NCI-H1105 treated with DMSO at 0.1 percent for 48 hours (cell line): ENCODE measurements around the gene NCAPG2.

Experiments
- DNase-seq: peaks from one replicate; lab custom pipeline; 2025; lab: John Stamatoyannopoulos, UW

NCAPG2 gene

GRCh38 chr7:158733220-158733519 is 28.6 kb upstream of the NCAPG2 start:
- no peak for DNase-seq

- no peak for DNase-seq
These were observed 28.1 kb upstream of the NCAPG2 start for GRCh38 chr7:158732494-158733219.

- no peak for DNase-seq
These were observed 27.2 kb upstream of the NCAPG2 start for GRCh38 chr7:158731761-158732160.

GRCh38 chr7:158730383-158731346 is 26.1 kb upstream of the NCAPG2 start:
- no peak for DNase-seq

GRCh38 chr7:158729646-158730382 is 25.2 kb upstream of the NCAPG2 start:
- DNase-seq = no peak

- DNase-seq = no peak
These were observed 24.5 kb upstream of the NCAPG2 start for GRCh38 chr7:158728911-158729645.

GRCh38 chr7:158727690-158728089 is 23.1 kb upstream of the NCAPG2 start:
- DNase-seq = no peak

GRCh38 chr7:158726277-158726807 is 21.7 kb upstream of the NCAPG2 start:
- DNase-seq = no peak

- DNase-seq = no peak
These were observed 20.8 kb upstream of the NCAPG2 start for GRCh38 chr7:158725506-158725800.

GRCh38 chr7:158724658-158725505 is 20.3 kb upstream of the NCAPG2 start:
- DNase-seq = no peak

GRCh38 chr7:158723714-158724385 is 19.2 kb upstream of the NCAPG2 start:
- DNase-seq = no peak

- DNase-seq = no peak
These were observed 18.7 kb upstream of the NCAPG2 start for GRCh38 chr7:158723266-158723665.

- DNase-seq = no peak
These were observed 18.1 kb upstream of the NCAPG2 start for GRCh38 chr7:158722574-158723237.

GRCh38 chr7:158720112-158720511 is 15.5 kb upstream of the NCAPG2 start:
- DNase-seq = no peak

- no peak for DNase-seq
These were observed 12.2 kb upstream of the NCAPG2 start for GRCh38 chr7:158716802-158717201.

- no peak for DNase-seq
These were observed 6.1 kb upstream of the NCAPG2 start for GRCh38 chr7:158710651-158711102.

- DNase-seq = no peak
These were observed 3.0 kb upstream of the NCAPG2 start for GRCh38 chr7:158707610-158708009.

GRCh38 chr7:158706710-158707590 is 2.3 kb upstream of the NCAPG2 start:
- DNase-seq = no peak

GRCh38 chr7:158706273-158706704 is 1.7 kb upstream of the NCAPG2 start:
- DNase-seq = no peak
